ENCODE data around the gene ZNF791. TPM values are rescaled to one million over a fixed set of nuclear protein-coding genes. Genes with fewer than 3 reads are reported as not detected.

The ZNF791 gene
- polyA plus RNA-seq, 1 donor (not counting 4 experiments of a cell fraction or from before 2014, with no cell fraction given): 11.5 TPM

- dilution Hi-C loops (cut with MboI; ENCODE audit: extremely low pct_ligation_motif_present, low sequenced_read_pairs): no loop called here
- no peaks in the 10 kb centered on the region for H4K20me1 ChIP-seq (ENCODE audit: control insufficient read depth, extremely low read depth, insufficient read depth, low read length)
- TF ChIP-seq CTCF (optimal IDR thresholded peaks at IDR 0.05 in 1 of 3, IDR thresholded peaks at IDR 0.05 in 1 of 3, conservative IDR thresholded peaks at IDR 0.05 in 1 of 3; ENCODE audit: extremely low read depth in 1 of 3, insufficient read depth in 2 of 3, low read length in 3 of 3): no peak
- no peak for TF ChIP-seq EZH2 (IDR thresholded peaks at IDR 0.05; ENCODE audit: low read length)
- H3K4me1 ChIP-seq (ENCODE audit: control insufficient read depth, extremely low read depth, insufficient read depth, low read length): peaks cover 4% of the 10 kb centered on the region
- FAIRE-seq (no peak), DNase-seq (ENCODE audit: low read depth, low spot score) (no peak)
- no peak overlapping the region for H2AFZ ChIP-seq (ENCODE audit: control insufficient read depth, low read length)
- H3K9me3 ChIP-seq (ENCODE audit: control insufficient read depth, low read depth, low read length): no peaks in the 10 kb centered on the region
- H3K27me3 ChIP-seq (ENCODE audit: control insufficient read depth, extremely low read depth, insufficient read depth, low read length): no peaks in the 10 kb centered on the region
- no peak overlapping the region for H3K27ac ChIP-seq (ENCODE audit: control insufficient read depth, insufficient read depth, low read length)
- H3K4me2 ChIP-seq (ENCODE audit: control insufficient read depth, extremely low read depth, insufficient read depth, low read depth, low read length): no peak overlapping the region
- H3K36me3 ChIP-seq (ENCODE audit: control insufficient read depth in 2 of 2, extremely low read depth in 1 of 2, insufficient read depth in 2 of 2, low read length in 2 of 2): no peaks in the 10 kb centered on the region
- H3K9me1 ChIP-seq (ENCODE audit: control insufficient read depth, extremely low read depth, insufficient read depth, low read length): no peaks in the 10 kb centered on the region
- H3K79me2 ChIP-seq (ENCODE audit: control insufficient read depth, insufficient read depth, low read length): no peaks in the 10 kb centered on the region
- H3K9ac ChIP-seq (ENCODE audit: control insufficient read depth, extremely low read depth, insufficient read depth, low read length): no peak overlapping the region
- H3K4me3 ChIP-seq (ENCODE audit: control insufficient read depth in 2 of 3, extremely low read depth in 1 of 3, insufficient read depth in 2 of 3, low read depth in 1 of 3, low read length in 3 of 3): no peak overlapping the region
Observed at GRCh38 chr19:12636631-12637030, 25.9 kb downstream of the ZNF791 start.

- no peak overlapping the region for H3K9ac ChIP-seq (ENCODE audit: control insufficient read depth, extremely low read depth, insufficient read depth, low read length)
- FAIRE-seq (no peak), DNase-seq (ENCODE audit: low read depth, low spot score) (no peak)
- no peaks in the 10 kb centered on the region for H3K9me1 ChIP-seq (ENCODE audit: control insufficient read depth, extremely low read depth, insufficient read depth, low read length)
- no peaks in the 10 kb centered on the region for H3K79me2 ChIP-seq (ENCODE audit: control insufficient read depth, insufficient read depth, low read length)
- dilution Hi-C loops (cut with MboI; ENCODE audit: extremely low pct_ligation_motif_present, low sequenced_read_pairs): no loop called here
- H3K9me3 ChIP-seq (ENCODE audit: control insufficient read depth, low read depth, low read length): no peaks in the 10 kb centered on the region
- H2AFZ ChIP-seq (ENCODE audit: control insufficient read depth, low read length): no peak overlapping the region
- H3K4me1 ChIP-seq (ENCODE audit: control insufficient read depth, extremely low read depth, insufficient read depth, low read length): peaks cover 4% of the 10 kb centered on the region
- no peaks in the 10 kb centered on the region for H3K36me3 ChIP-seq (ENCODE audit: control insufficient read depth in 2 of 2, extremely low read depth in 1 of 2, insufficient read depth in 2 of 2, low read length in 2 of 2)
- no peaks in the 10 kb centered on the region for H3K27me3 ChIP-seq (ENCODE audit: control insufficient read depth, extremely low read depth, insufficient read depth, low read length)
- no peak overlapping the region for H3K27ac ChIP-seq (ENCODE audit: control insufficient read depth, insufficient read depth, low read length)
- no peak for TF ChIP-seq EZH2 (IDR thresholded peaks at IDR 0.05; ENCODE audit: low read length)
- TF ChIP-seq CTCF (optimal IDR thresholded peaks at IDR 0.05 in 1 of 3, IDR thresholded peaks at IDR 0.05 in 1 of 3, conservative IDR thresholded peaks at IDR 0.05 in 1 of 3; ENCODE audit: extremely low read depth in 1 of 3, insufficient read depth in 2 of 3, low read length in 3 of 3): no peak
- no peak overlapping the region for H3K4me3 ChIP-seq (ENCODE audit: control insufficient read depth in 2 of 3, extremely low read depth in 1 of 3, insufficient read depth in 2 of 3, low read depth in 1 of 3, low read length in 3 of 3)
- no peaks in the 10 kb centered on the region for H4K20me1 ChIP-seq (ENCODE audit: control insufficient read depth, extremely low read depth, insufficient read depth, low read length)
- no peak overlapping the region for H3K4me2 ChIP-seq (ENCODE audit: control insufficient read depth, extremely low read depth, insufficient read depth, low read depth, low read length)
Observed at GRCh38 chr19:12638611-12639182, 28.0 kb downstream of the ZNF791 start.
